Measurements from ENCODE around the gene P2RY6. TPM values are rescaled to one million over a fixed set of nuclear protein-coding genes. Genes with fewer than 3 reads are reported as not detected.

P2RY6 gene
- total and polyA plus RNA-seq, 12 donors: 0.83 to 13.0 (median 1.8) TPM

DNA sequence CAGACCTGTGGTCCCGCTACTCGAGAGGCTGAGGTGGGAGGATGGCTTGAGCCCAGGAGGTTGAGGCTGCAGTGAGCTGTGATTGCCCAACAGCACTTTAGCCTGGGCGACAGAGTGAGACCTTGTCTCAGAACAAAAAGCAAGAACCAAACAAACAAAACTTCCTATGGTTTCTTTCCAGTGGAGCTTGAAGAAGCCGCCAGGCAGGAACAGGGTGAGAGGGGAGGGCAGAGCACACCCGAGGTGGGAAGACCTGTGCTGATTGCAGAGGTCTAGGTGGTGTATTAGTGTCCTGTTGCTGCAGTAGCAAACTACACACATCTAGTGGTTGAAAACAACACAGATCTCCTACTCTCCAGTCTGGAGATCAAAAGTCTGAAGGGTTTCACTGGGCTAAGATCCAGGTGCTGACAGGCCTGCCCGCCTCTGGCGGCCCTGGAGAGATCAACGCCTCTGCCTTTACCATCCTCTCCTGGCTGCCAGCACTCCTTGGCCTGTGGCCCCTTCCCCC, 46.4 kb downstream of the P2RY6 start:
- TF ChIP-seq, protein P1, sequence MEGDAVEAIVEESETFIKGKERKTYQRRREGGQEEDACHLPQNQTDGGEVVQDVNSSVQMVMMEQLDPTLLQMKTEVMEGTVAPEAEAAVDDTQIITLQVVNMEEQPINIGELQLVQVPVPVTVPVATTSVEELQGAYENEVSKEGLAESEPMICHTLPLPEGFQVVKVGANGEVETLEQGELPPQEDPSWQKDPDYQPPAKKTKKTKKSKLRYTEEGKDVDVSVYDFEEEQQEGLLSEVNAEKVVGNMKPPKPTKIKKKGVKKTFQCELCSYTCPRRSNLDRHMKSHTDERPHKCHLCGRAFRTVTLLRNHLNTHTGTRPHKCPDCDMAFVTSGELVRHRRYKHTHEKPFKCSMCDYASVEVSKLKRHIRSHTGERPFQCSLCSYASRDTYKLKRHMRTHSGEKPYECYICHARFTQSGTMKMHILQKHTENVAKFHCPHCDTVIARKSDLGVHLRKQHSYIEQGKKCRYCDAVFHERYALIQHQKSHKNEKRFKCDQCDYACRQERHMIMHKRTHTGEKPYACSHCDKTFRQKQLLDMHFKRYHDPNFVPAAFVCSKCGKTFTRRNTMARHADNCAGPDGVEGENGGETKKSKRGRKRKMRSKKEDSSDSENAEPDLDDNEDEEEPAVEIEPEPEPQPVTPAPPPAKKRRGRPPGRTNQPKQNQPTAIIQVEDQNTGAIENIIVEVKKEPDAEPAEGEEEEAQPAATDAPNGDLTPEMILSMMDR (IDR thresholded peaks at IDR 0.05): no peak
- H3K4me1 ChIP-seq: peaks cover 71 to 100% (median 99%) of the 10 kb centered on the region in 9 donors
- ATAC-seq (no peak), DNase-seq (no peak)
- peaks cover 0 to 11% (median 0%) of the 10 kb centered on the region in 9 donors for H3K36me3 ChIP-seq
- H3K27ac ChIP-seq: peak overlapping the region; percentile 69 to 100 (median 98)
- no peak overlapping the region for H3K4me3 ChIP-seq
- 51 to 63% methylated on average over 8 of the region's 8 CpGs for WGBS, 2 donors
- intact Hi-C loops (cut with DNase I): no loop called here
- H3K27me3 ChIP-seq: no peaks in the 10 kb centered on the region
- H3K9me3 ChIP-seq: no peaks in the 10 kb centered on the region

DNA sequence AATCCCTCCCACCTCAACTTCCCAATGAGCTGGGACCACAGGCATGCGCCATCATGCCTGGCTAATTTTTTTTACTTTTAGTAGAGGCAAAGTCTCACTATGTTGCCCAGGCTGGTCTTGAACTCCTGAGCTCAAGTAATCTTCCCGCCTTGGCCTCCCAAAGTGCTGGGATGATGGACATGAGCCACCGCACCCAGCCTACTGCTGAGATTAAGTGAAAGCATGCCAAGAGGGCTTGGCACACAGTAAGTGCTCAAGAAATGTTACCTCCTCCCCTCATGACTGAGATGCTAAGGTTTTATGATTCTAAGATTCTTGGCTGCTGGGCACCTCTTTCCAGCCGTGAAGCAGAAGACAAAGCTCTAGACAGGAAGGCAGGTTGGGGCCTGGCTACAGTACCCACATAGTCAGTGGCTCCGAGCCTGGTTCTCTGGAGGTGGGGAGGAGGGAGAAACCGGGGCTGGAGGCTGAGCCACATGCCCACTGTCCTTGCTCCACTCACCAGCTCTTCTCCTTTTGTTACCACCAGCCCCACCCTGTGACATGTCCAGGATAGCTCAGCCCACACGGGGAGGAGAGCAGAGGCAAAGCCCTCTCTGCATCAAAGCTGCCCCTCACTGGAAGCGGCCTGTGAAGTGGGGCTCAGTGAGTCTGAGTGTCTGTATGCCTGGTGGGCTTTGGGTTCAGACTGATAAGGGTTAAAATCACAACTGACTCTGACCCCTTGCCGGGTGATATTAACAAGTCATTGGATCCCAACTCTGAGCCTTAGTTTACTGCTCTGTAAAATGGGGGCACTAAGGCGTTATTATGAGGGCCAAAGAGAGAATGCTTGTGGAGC, 48.8 kb downstream of the P2RY6 start:
- Histone ChIP-seq H3K4me3 (peak overlapping the region in 1 of 10 donors; percentile 5), H3K36me3 (peaks cover 0 to 17% (median 0%) of the 10 kb centered on the region in 9 donors), H3K27me3 (no peaks in the 10 kb centered on the region), H3K27ac (peak overlapping the region; percentile 43 to 100 (median 90)), H3K9me3 (no peaks in the 10 kb centered on the region), H3K4me1 (peaks cover 67 to 100% (median 99%) of the 10 kb centered on the region in 9 donors)
- 44 to 46% methylated on average over 10 of the region's 10 CpGs for WGBS, 2 donors
- no peak for ATAC-seq
- TF ChIP-seq, protein P1 (IDR thresholded peaks at IDR 0.05): no peak
- intact Hi-C loops (cut with DNase I): no loop called here
- no peak for DNase-seq

DNA sequence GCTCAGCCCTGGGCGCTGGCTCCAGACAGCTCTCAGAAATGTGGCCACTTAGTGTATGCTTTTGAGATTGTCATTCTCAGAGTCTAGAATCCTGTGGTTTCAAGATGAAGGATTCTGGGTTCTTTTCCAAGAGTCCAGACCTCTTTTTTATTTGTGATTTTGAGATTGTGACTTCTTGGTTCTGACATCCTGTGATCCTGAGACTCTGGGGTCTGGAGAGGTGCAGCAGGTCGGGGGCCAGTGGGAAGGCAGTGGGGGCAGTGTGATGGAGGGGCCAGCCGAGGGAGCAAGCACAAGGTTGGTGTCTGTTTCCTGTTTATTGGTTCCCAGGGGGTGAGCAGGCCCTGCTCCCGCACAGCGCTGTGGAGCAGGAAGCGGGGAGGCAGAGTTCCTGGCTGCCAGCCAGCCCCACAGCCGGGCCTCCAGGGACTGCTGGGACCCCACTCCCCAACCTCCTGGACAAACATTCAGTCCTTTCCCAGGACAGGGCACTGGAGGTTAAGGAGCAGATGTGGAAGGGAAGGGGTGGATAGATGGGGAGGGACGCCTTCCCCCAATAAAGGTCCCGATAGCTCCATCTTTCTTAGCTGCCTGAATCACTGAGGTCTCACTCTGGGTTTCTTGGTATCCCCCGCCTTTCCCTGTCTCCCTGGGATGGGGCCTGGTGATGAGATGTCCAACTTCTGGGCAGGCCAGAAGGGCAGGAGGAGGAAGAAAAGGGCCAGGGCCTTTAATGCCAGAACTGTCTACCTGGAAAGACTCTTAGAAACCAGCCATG, 49.7 kb downstream of the P2RY6 start:
- Histone ChIP-seq H3K9me3 (no peaks in the 10 kb centered on the region), H3K27me3 (no peaks in the 10 kb centered on the region), H3K4me1 (peaks cover 59 to 100% (median 99%) of the 10 kb centered on the region in 9 donors), H3K4me3 (peak overlapping the region in 2 of 10 donors; percentile 10 to 18), H3K36me3 (peaks cover 0 to 21% (median 0%) of the 10 kb centered on the region in 9 donors), H3K27ac (peak overlapping the region; percentile 43 to 100 (median 90))
- WGBS, 2 donors: 18 to 27% methylated on average over 10 of the region's 10 CpGs
- DNase-seq (peak; percentile 79 to 82), ATAC-seq (peak; percentile 34 to 63 (median 42))
- intact Hi-C loops (cut with DNase I): loop anchor here in 1 of 10 donors (2.0 kb wide), 1 partner anchor 13 kb away; the partner anchor contains the start of gene ARHGEF17
- TF ChIP-seq, protein P1 (IDR thresholded peaks at IDR 0.05): no peak

All from heart right ventricle (tissue), 16 donors.